ENCODE results near the gene SIPA1L3.

Gene SIPA1L3

GRCh38 chr19:37899453-37899852 is 7.6 kb upstream of the SIPA1L3 start:
- Histone ChIP-seq H3F3A (ENCODE audit: insufficient read depth) (peaks cover 14% of the 10 kb centered on the region), H4K20me1 (ENCODE audit: low read depth, low read length) (no peaks in the 10 kb centered on the region), H3K9me2 (replicated peaks; ENCODE audit: insufficient read depth, low read length) (no peaks in the 10 kb centered on the region), H3K27me3 (ENCODE audit: low read length) (no peaks in the 10 kb centered on the region), H3K9ac (ENCODE audit: low read length) (no peak overlapping the region), H3K4me2 (ENCODE audit: low read depth, low read length, poor library complexity, severe bottlenecking) (no peak overlapping the region), H3K79me2 (ENCODE audit: insufficient read depth, low read length) (no peaks in the 10 kb centered on the region), H3K4me3 (ENCODE audit: insufficient read depth, low read length, poor library complexity, severe bottlenecking) (no peak overlapping the region), H3K36me3 (ENCODE audit: low read length) (no peaks in the 10 kb centered on the region), H3K27ac (ENCODE audit: low read depth, low read length) (no peak overlapping the region), H2AFZ (ENCODE audit: low read depth, low read length, severe bottlenecking) (no peak overlapping the region), H3K9me3 (ENCODE audit: insufficient read depth, low read length) (no peaks in the 10 kb centered on the region)
- TF ChIP-seq EZH2phosphoT487 (conservative IDR thresholded peaks at IDR 0.05; ENCODE audit: low read length) (no peak), CTCF (IDR thresholded peaks at IDR 0.05; ENCODE audit: insufficient read depth, low read length, poor library complexity, severe bottlenecking) (no peak)

- H3K79me2 ChIP-seq (ENCODE audit: insufficient read depth, low read length) = no peaks in the 10 kb centered on the region
- no peak overlapping the region for H3K9ac ChIP-seq (ENCODE audit: low read length)
- H3K4me2 ChIP-seq (ENCODE audit: low read depth, low read length, poor library complexity, severe bottlenecking) = no peak overlapping the region
- no peaks in the 10 kb centered on the region for H3K36me3 ChIP-seq (ENCODE audit: low read length)
- no peak for TF ChIP-seq CTCF (IDR thresholded peaks at IDR 0.05; ENCODE audit: insufficient read depth, low read length, poor library complexity, severe bottlenecking)
- TF ChIP-seq EZH2phosphoT487 (conservative IDR thresholded peaks at IDR 0.05; ENCODE audit: low read length) = no peak
- no peaks in the 10 kb centered on the region for H3K27me3 ChIP-seq (ENCODE audit: low read length)
- no peaks in the 10 kb centered on the region for H3K9me2 ChIP-seq (replicated peaks; ENCODE audit: insufficient read depth, low read length)
- no peaks in the 10 kb centered on the region for H3K9me3 ChIP-seq (ENCODE audit: insufficient read depth, low read length)
- H3K4me3 ChIP-seq (ENCODE audit: insufficient read depth, low read length, poor library complexity, severe bottlenecking) = no peak overlapping the region
- H2AFZ ChIP-seq (ENCODE audit: low read depth, low read length, severe bottlenecking) = no peak overlapping the region
- peaks cover 14% of the 10 kb centered on the region for H3F3A ChIP-seq (ENCODE audit: insufficient read depth)
- no peak overlapping the region for H3K27ac ChIP-seq (ENCODE audit: low read depth, low read length)
- H4K20me1 ChIP-seq (ENCODE audit: low read depth, low read length) = no peaks in the 10 kb centered on the region
Observed at GRCh38 chr19:37899966-37900365, 7.0 kb upstream of the SIPA1L3 start.

DNA sequence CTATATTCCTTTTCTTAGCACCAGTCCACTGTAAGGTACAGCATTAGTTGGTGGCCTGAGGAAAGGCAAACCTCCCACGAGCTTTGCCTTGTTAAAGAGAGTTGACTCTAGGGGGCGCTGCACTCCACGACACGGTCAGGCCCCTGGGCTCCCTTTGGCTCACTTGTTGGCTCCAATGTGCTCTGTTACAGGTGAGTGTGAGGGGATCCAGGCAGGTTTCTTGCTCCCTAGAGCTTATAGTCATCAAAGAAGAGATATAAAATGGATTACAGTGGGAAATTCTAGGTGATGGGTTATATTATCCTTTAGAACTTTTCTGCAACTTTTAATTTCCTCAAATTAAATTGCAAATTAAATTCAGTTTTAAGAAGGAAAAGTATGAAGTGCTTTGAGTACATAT is 4.3 kb upstream of the SIPA1L3 start:
- H3K27ac ChIP-seq (ENCODE audit: low read depth, low read length) = peak overlapping the region; percentile 53
- no peak overlapping the region for H3K4me2 ChIP-seq (ENCODE audit: low read depth, low read length, poor library complexity, severe bottlenecking)
- peaks cover 7% of the 10 kb centered on the region for H3K79me2 ChIP-seq (ENCODE audit: insufficient read depth, low read length)
- H3F3A ChIP-seq (ENCODE audit: insufficient read depth) = peaks cover 32% of the 10 kb centered on the region
- H3K27me3 ChIP-seq (ENCODE audit: low read length) = no peaks in the 10 kb centered on the region
- no peak overlapping the region for H3K9ac ChIP-seq (ENCODE audit: low read length)
- no peak overlapping the region for H3K4me3 ChIP-seq (ENCODE audit: insufficient read depth, low read length, poor library complexity, severe bottlenecking)
- H3K9me3 ChIP-seq (ENCODE audit: insufficient read depth, low read length) = no peaks in the 10 kb centered on the region
- TF ChIP-seq CTCF (IDR thresholded peaks at IDR 0.05; ENCODE audit: insufficient read depth, low read length, poor library complexity, severe bottlenecking) (peak; percentile 73), EZH2phosphoT487 (conservative IDR thresholded peaks at IDR 0.05; ENCODE audit: low read length) (no peak)
- no peaks in the 10 kb centered on the region for H3K36me3 ChIP-seq (ENCODE audit: low read length)
- H3K9me2 ChIP-seq (replicated peaks; ENCODE audit: insufficient read depth, low read length) = no peaks in the 10 kb centered on the region
- H2AFZ ChIP-seq (ENCODE audit: low read depth, low read length, severe bottlenecking) = no peak overlapping the region
- no peaks in the 10 kb centered on the region for H4K20me1 ChIP-seq (ENCODE audit: low read depth, low read length)

All from SU-DHL-6 (cell line).